OCI-M2 (cell line): ENCODE measurements around the gene IQCN.

Source experiments
- DNase-seq: peaks from one replicate; lab custom pipeline; 2025; ENCODE audit not compliant: unreplicated experiment; lab: John Stamatoyannopoulos, UW

IQCN gene

DNA sequence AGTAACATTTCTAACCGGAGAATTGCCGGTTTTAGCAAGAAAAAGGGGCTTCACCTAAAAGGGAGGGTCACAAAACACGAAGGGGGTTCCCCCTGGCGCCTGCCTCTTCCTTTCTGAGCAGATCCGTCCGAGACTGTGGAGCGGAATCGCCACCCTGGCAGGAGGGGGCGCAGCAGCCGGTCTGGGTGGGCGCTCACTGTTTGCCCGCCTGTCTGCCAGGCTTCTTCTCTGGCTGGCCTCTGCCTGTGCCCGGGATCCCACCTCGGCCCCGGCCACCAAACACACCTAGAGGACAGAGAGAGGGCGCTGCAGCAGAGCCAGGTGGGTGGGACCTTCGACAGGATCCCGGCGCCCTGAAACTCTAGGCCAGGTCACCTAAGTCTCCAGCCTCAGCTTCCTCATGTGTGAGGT, 33.0 kb upstream of the IQCN start:
- DNase-seq = no peak

DNA sequence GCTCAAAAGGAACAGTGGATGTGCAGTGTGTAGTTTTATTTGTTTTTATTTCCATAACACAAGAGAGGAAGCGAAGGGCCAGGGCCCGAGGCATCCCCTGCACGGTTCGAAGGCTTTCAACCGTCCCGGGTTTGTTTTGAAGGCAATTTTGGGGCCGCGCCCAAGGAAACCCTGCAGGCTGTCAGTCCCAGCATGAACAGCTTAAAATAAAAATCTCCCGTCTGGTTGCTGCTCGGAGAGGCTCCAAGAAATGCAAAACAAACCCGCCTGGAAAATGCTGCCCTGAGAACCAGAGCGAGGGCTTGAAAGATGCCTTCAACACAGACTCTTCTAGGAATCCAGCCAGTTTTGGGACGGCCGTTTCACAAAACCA, 32.6 kb upstream of the IQCN start:
- no peak for DNase-seq

DNA sequence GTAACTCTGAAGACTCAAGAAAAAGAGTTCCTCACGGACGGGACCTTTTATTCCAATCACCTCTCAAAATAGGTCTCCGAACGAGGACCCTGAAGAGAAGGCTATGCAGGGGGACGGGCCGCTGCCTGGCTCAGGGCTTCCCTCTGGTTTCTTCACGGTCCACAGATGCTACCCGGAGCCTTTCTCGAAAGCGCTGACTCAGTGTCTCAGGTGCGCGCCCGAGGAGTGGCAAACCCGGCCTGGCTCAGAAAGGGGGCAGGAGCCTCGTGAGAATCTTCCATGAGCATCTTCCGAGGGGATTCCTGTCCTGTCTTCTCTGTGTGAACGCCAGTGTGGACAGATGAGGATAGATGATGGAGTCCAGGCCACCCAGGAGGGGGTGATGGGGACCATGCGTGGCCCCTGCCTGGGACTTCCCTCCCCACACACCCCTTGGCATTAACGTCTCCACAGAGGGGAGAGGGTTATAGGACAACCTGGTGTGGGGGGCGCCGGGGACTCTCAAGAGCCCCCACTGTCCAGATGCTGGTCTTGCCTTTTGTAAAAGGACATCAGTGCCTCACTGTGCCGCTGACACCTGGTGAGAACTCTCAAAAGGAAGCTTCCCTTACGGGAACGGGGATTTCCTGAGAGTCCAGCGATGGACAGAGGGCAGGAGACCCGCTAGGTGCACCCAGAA, 32.1 kb upstream of the IQCN start:
- DNase-seq = no peak

DNA sequence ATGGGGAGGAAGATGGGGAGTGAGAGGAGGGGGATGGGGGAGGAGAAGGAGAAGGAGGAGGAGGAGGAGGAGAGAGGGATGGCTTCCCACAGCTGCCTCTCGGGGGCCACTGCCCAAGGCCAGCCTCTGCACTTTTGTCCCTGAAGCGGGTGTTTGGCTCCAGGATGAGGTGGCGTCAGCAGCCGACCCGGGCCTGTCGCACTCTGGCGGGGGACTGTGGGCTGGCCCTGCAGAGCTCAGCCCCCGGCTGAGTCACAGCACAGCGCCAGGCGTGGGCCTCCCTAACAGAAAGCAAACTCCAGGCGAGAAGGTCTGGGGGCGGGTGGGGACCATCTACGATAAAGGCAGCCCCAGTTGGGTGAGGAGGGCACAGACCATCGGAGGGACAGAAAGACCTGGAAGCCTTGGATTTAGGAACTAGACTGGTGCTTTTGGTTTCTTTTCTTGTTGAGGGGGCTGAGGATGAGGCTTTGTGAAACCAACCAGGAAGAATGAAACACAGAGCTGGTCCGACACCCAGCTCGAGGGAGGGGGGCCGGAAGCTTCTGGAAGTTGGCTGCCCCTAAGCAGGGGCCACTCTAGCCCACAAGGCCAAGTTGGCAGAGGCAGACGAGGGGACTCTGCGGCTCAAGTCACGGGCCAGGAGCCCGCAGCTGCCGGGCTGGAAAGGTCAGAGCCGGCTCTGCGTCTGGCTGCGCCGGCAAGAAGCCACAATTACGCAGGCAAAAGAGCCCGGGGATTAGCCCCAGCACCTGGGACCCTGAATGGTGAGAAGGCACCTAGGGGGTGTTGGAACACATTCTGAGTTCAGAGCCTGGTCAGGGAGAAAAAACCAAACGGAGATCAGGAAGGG, 30.4 kb upstream of the IQCN start:
- DNase-seq = peak; percentile 54

DNA sequence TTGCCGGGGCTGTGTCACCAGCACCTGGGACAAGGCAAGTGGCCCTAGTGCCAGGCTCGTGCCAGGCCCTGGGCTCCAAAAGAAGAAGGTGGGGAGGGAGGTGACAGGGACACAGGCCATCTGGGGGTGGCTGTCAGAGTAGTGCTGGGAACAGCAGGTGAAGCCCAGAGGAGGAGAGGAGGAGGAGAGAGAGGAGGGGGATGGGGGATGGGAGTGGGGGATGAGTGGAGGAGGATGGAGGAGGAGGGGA, 29.9 kb upstream of the IQCN start:
- DNase-seq = no peak

DNA sequence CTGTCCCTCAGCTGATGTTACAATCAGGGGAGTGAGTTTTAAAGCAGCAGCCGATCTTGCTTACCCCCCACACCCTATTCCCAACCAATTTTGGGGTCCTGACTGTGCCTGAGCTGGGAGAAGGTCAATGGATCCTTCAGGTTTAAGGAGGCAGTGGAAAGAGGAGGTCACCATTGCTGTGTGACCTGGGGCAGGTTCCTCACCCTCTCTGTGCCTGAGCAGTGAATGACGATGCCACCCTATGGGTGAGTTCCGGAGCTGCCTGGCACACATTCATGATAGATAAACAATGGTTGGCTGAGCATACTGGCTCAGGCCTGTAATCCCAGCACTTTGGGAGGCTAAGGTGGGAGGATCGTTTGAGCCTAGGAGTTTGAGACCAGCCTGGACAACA, 27.5 kb upstream of the IQCN start:
- DNase-seq = no peak

DNA sequence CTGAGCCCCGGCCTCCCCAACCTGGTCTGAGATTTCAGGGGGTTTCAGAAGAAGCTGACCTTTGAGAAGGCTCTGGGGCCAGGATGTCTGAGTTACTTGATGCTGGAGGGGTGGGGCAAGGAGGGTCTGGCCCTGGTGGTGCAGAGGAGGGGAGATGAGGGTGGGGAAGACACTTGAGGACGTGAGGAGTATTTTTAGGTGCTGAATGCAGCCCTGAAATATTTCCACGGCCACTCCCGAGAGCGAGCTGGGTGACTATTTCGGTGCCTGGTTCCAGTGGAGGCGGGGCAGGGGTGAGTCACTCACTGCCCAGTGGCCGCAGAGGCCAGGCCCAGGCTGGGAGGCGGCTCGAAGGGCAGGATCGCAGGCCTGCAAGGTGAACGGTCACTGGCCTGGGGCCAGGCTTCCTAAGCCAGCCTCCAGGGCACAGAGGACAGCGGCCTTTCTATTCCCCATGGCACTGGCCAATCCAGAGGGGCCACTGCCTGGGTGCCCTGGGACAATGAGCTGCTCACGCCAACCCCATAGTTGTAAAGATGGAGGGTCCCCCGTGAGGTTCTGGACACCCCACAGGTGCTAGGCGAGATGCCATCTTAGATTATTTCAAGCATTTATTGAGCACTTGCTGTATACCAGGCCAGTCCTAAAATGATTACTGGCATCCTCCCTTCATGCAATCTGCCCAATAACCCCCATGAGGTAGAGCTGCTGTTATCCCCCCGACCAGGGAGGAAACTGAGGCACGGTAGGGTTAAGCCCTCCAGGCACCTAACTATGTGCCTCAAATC, 26.9 kb upstream of the IQCN start:
- no peak for DNase-seq

DNA sequence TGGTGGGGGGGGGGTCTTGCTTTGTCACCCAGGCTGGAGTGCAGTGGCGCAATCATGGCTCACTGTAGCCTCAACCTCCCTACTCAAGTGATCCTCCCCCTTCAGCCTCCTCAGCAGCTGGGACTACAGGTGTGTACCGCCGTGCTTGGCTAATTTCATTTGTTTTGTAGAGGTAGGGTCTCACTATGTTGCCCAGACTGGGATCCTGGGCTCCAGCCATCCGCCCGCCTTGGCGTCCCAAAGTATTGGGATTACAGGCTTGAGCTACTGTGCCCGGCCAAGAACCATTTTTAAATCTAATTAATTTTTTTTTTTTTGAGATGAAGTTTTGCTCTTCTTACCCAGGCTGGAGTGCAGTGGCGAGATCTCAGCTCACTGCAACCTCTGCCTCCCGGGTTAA, 25.4 kb upstream of the IQCN start:
- DNase-seq = no peak

DNA sequence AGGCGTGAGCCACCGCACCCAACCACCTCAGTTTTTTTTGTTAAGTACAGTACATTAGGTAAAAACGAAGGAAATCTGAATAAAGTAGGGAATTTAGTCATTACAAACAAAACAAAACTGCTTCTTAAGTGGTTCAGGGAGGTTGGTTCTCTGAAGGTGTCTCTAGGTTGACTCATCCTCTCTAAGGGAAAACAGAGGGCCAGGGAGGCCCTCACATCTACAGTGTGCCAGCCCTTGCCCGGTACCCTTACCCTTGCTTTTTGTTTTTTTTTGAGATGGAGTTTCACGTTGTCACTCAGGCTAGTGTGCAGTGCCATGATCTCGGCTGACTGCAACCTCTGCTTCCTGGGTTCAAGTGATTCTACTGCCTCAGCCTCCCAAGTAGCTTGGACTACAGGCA, 24.3 kb upstream of the IQCN start:
- DNase-seq = no peak

DNA sequence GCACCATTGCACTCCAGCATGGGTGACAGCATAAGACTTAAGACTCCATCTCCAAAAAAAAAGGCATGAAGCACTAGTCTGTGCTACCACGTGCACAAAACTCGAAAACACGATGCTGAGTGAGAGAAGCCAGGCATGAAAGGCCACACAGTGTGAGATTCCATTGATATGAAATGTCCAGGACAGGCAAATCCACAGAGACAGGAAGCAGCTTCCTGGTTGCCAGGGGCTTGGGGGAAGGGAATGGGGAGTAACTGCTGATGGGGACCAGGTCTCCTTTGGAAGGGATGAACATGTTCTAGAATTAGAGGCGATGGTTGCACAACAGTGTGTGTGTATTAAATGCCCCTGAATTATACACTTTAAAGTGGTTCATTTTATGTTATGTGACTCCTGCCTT, 23.1 kb upstream of the IQCN start:
- DNase-seq = no peak

DNA sequence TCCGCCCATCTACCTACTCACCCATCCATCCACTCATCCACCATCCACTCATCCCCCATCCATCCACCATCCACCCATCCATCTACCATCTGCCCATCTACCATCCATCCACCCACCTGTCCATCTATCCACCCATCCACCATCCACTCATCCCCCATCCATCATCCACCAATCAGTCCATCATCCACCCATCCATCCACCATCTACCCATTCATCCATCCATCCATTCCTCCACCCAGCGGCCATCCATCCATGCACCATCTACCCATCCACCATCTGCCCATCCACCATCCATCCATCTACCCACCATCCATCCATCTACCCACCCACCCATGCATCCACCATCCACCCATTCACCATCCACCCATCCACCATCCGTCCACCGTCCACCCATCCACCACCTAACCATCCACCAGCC, 20.8 kb upstream of the IQCN start:
- no peak for DNase-seq

DNA sequence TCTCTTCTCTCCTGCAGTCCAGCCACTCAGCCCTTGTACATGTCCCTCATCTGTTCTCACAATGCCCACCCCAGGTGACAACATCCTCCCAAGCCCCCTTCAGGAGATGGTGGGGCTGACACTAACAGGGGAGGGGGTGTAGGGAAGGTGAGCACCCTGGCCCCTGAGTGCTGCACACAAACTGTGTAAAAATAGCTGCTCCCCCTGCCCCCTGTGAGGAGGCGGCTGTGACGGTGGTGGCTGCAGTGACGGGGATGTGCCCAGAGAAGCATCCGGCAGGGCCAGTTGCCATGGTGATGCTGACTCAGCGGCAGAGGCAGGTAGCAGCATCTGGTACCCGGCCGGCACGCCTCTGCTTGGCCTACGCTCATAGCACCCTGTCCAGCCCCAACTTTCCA, 20.2 kb upstream of the IQCN start:
- DNase-seq = no peak

DNA sequence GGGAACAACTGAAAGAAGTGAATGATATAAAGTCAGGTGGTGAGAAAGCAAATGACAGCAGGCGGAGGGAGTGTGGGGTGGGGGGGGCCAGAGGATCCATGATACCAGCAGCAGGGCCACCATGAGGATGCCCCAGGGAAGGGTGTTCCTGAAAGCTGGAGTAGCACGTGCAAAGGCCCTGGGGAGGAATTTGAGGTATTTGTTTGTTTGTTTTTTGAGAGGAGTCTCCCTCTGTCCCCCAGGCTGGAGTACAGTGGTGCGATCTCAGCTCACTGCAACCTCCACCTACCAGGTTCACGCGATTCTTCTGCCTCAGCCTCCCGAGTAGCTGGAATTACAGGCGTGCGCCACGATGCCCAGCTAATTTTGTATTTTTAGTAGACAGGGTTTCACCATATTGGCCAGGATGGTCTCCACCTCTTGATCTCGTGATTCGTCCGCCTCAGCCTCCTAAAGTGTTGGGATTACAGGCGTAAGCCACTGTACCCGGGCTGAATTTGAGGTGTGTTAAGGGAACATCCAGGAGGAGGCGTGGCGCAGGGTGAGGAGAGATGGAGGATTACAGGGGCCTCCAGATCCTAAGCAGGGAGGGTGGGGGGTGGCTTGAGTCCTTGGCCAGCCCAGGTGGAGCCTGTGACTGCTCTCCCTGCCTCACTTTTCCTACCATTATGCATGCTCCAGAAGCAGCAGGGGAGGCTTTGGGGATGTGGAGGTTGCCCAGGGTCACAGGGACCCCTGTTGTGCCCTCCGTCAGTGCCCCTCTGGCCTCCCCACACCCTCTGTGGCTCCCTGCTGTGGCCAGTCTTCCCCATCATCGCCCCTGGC, 19.6 kb upstream of the IQCN start:
- DNase-seq = no peak

DNA sequence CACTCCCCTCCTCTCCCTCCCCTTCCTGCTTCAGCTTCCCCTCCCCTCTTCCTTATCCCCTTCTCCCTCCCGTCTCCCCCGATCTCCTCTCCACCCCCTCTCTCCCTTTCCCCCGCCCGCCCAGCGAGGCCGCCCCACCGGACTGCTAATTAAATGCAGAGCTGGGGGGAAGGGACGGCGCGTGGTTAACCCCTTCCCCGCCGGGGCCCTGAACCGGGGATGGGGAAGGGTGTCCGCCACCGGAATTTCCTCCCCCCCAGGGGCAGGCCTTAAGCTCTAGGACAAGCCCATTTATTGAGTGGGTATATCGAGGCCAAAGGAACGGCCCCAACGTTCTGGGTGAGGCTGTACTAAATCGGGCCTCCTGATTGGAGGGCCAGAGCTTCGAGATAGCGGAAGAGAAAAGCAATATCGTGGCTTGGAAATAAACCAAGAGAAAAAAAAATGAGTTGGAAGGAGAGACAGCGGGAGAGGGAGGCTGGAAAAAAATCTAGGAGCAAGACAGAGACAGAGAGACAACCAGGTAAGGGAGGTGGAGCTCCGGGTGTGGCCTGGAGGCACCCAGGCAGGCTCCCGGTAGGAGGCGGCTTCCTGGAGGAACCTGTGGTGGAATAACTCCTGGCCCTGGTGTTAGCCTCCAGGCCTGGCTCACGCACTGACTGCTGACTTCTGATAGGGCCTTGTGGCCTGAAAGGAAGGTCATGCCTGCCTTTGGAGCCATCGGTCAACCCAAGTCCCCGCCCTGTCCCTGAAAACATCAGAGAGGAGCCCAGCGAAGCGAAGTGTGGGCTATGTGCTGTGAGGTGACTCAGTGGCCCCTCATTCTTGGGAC, 18.8 kb upstream of the IQCN start:
- DNase-seq = no peak

DNA sequence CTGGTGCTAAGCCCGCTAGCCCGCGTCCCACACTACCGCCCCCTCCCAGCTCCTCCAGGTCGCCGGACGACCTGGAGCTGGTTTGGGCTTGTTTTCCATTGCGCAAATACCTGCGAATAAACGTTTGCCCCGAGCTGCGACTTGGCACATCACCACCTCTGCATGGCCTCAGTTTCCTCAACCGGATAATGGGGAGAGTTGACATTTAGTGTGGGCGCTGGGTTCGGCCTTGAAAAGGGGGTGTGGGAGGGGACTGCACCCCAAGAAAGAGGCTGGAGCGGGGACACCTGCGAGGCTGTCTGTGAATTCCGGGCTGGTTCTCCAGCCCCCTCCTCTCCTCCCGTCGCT, 18.2 kb upstream of the IQCN start:
- DNase-seq = no peak

DNA sequence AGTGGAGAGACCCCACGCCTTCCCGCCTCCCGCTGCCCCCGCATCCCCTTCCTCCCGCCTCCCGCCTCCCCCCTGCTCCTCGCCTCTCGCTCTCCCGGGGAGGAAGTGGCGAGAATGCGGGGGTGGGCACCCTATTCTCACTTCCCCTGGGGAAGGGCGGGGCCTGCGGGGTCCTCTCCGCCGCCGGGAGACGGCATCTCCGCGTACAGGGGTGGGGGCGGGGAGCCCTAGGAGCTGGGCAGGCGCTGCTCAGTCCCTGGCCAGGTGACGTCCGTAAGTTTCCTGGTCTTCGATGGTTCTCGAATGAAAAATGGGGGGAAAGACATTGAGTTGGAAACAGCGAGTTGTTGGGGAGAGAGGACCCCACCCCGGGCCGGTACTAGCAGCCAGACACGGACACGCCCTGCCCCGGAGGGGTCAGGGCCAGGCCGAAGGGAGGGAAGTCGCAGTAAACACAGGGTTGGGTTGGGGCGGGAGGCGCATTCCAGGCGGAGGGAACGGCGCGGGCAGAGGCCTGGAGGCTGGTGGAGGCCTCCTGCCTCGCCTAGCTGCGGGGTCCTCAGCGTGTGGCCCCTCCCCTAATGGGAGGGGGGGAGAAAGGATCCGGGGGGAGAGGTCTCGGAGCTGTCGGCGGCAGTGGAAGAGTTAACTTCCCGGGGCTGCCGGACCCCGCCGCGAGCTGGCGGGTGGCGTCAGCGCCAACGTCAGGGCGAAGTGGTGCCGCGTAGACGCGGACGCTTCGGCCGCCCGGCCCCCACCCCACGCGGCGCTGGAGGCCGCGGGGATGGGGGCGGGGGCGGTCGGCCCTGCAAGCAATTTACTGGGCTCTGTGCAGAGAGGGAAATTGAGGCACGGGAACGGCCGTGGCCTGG, 17.6 kb upstream of the IQCN start:
- no peak for DNase-seq

DNA sequence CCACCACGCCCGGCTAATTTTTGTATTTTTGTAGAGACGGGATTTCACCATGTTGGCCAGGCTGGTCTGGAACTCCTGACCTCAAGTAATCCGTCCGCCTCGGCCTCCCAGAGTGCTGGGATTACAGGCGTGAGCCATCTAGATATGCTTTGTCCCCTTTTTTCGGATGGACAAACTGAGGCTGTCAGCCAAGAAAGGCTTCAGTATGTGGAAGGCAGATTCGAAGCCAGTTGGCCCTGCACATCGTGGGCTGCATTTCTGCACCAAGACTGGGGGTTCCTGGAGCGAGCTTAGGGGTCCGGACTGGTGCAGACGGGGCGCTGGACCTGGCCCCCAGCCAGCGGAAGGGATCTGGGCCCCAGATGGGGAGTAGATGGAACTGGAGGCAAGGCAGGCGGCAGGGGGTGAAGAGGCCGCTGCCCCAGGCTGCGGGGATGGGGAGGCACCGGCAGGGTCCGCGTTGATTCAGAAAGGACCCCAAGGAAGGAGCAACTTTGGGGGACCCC, 16.8 kb upstream of the IQCN start:
- no peak for DNase-seq

DNA sequence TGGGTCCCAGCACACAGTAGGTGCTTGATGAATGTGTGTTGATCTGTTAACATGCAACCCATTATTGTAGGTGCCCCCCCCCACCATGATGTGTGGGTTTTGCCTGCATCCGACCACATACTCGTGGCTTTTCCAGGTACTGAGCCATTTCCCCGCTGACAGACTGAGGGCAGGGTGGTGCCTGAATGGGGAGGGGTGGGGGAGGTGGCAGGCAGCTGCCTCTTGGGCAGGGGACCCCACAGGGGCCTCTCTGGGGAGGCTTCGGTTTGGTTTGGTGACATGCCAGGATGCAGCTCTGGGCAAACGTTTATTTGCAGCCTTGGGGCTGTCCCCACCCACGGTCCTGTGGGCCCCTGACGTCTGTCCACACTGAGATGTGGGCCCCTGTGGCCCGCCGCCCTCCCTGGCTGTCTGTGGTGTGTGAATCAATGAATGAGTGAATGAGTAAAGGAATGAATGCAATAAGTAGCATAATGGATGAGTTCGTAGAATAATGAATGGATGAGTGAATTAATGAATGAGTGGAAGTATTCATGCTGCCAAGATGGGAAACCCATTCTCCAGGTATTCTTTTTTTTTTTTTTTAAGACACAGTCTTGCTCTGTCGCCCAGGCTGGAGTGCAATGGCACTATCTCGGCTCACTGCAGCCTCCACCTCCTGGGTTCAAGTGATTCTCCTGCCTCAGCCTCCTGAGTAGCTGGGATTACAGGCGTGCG, 16.2 kb upstream of the IQCN start:
- no peak for DNase-seq
